Kidney epithelial cell (primary cell): ENCODE results near the gene TBC1D24. TPM values are rescaled to one million over a fixed set of nuclear protein-coding genes. Genes with fewer than 3 reads are reported as not detected.

Experiments used
- DNase-seq: peaks from one replicate; pipeline ENCODE4 v3.0.0-alpha.2; 2010; ENCODE audit warnings: low read depth
- H3K27me3 ChIP-seq: 2 replicates; pipeline ENCODE4 v1.6.0; 2011; ENCODE audit warnings: low read length; ENCODE audit not compliant: control insufficient read depth, insufficient read depth
- H3K36me3 ChIP-seq: 2 replicates; pipeline ENCODE4 v1.5.1; 2011; ENCODE audit warnings: low read length; ENCODE audit not compliant: control insufficient read depth, insufficient read depth
- H3K4me3 ChIP-seq: 2 replicates; pipeline ENCODE4 v1.5.1; 2011; ENCODE audit warnings: low read depth, mild to moderate bottlenecking, control low read depth, low read length
- total RNA-seq: library from RNA; depleted of rRNA; stranded (reverse); fragments of >200 nt; gene quantifications from 2 replicates; pipeline ENCODE4 v1.2.3, GENCODE V29; 2015
- TF ChIP-seq, protein P1 (sequence below): IDR thresholded peaks from 2 replicates; pipeline ENCODE4 v1.5.1; 2011; ENCODE audit warnings: mild to moderate bottlenecking, moderate library complexity, low read length, control low read depth, inconsistent platforms; ENCODE audit not compliant: insufficient read depth, poor library complexity, severe bottlenecking

TBC1D24 gene
- total RNA-seq, 1 donor from 2014 or later = 14.5 TPM

DNA sequence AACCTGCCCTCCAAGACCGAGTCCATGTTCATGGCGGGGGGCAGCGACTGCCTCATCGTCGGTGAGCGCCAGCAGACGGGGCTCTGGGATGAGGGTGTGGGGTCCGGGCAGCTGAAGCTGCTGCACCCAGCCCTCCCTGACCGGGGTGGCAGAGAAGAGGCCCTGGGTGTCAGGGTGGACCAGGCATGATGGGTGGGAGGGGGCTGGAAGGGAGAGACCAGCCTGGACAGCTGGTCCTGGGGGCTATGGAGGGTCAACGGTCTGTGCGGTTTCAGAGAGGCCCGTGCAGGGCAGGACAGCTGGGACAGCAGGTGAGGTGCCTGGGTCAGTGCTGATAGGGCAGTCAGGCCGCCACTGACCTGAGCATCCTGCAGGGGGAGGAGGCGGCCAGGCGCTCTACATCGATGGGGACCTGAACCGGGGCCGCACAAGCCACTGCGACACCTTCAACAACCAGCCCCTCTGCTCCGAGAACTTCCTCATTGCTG, 25.5 kb downstream of the TBC1D24 start:
- Histone ChIP-seq H3K36me3 (peaks cover 5% of the 10 kb centered on the region), H3K4me3 (no peak overlapping the region), H3K27me3 (no peaks in the 10 kb centered on the region)
- no peak for DNase-seq
- TF ChIP-seq, protein P1, sequence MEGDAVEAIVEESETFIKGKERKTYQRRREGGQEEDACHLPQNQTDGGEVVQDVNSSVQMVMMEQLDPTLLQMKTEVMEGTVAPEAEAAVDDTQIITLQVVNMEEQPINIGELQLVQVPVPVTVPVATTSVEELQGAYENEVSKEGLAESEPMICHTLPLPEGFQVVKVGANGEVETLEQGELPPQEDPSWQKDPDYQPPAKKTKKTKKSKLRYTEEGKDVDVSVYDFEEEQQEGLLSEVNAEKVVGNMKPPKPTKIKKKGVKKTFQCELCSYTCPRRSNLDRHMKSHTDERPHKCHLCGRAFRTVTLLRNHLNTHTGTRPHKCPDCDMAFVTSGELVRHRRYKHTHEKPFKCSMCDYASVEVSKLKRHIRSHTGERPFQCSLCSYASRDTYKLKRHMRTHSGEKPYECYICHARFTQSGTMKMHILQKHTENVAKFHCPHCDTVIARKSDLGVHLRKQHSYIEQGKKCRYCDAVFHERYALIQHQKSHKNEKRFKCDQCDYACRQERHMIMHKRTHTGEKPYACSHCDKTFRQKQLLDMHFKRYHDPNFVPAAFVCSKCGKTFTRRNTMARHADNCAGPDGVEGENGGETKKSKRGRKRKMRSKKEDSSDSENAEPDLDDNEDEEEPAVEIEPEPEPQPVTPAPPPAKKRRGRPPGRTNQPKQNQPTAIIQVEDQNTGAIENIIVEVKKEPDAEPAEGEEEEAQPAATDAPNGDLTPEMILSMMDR = peak; percentile 15

- Histone ChIP-seq H3K36me3 (peaks cover 4% of the 10 kb centered on the region), H3K4me3 (no peak overlapping the region), H3K27me3 (no peaks in the 10 kb centered on the region)
- DNase-seq = no peak
- TF ChIP-seq, protein P1 = peak; percentile 98
Observed at GRCh38 chr16:2500918-2501750, 26.2 kb downstream of the TBC1D24 start.

GRCh38 chr16:2501946-2502895, 27.3 kb downstream of the TBC1D24 start:
- Histone ChIP-seq H3K27me3 (no peaks in the 10 kb centered on the region), H3K36me3 (no peaks in the 10 kb centered on the region), H3K4me3 (no peak overlapping the region)
- TF ChIP-seq, protein P1 = no peak
- DNase-seq = no peak

- TF ChIP-seq, protein P1 = no peak
- Histone ChIP-seq H3K27me3 (no peaks in the 10 kb centered on the region), H3K36me3 (no peaks in the 10 kb centered on the region), H3K4me3 (no peak overlapping the region)
- DNase-seq = no peak
Observed at GRCh38 chr16:2505695-2506094, 30.8 kb downstream of the TBC1D24 start.

GRCh38 chr16:2507052-2507659, 32.2 kb downstream of the TBC1D24 start:
- no peaks in the 10 kb centered on the region for H3K36me3 ChIP-seq
- no peak for DNase-seq
- H3K27me3 ChIP-seq = no peaks in the 10 kb centered on the region
- TF ChIP-seq, protein P1 = no peak
- no peak overlapping the region for H3K4me3 ChIP-seq
